WTC11 (cell line): Measurements from ENCODE around the gene ELOVL5. TPM values are rescaled to one million over a fixed set of nuclear protein-coding genes. Genes with fewer than 3 reads are reported as not detected.

Source experiments
- IRF1 ChIP-seq: sonication (generic); formaldehyde crosslinking; IDR thresholded peaks from 2 replicates; pipeline ENCODE4 v1.8.0; 2023; ENCODE audit warnings: missing genetic modification reagents
- ZBTB21 ChIP-seq: sonication (generic); formaldehyde crosslinking; IDR thresholded peaks from 2 replicates; pipeline ENCODE4 v1.8.1; 2023; ENCODE audit warnings: mild to moderate bottlenecking, missing genetic modification reagents, borderline replicate concordance
- ZNF263 ChIP-seq: sonication (generic); formaldehyde crosslinking; IDR thresholded peaks from 2 replicates; pipeline ENCODE4 v1.8.1; 2022; ENCODE audit warnings: low read depth, mild to moderate bottlenecking, moderate library complexity, missing genetic modification reagents
- ZNF423 ChIP-seq: fragments of 250-450 bp; sonication (Bioruptor Pico); IDR thresholded peaks from 2 replicates; pipeline ENCODE4 v2.1.2; 2022; ENCODE audit warnings: mild to moderate bottlenecking, moderate library complexity
- microRNA-seq: library from miRNA; unstranded; fragments of <30 nt; microRNA quantifications from one replicate; pipeline ENCODE4 v1.2.0, GENCODE V29; 2022; ENCODE audit warnings: borderline number of aligned reads
- total RNA-seq: library from RNA; stranded (reverse); gene quantifications from 3 replicates; pipeline ENCODE4 v1.2.3, GENCODE V29; 2021
- TF ChIP-seq, protein P1 (sequence below): fragments of 250-450 bp; sonication (Bioruptor Pico); IDR thresholded peaks from 2 replicates; pipeline ENCODE4 v1.9.0; 2021; ENCODE audit warnings: mild to moderate bottlenecking

ELOVL5 gene
- total RNA-seq, 1 experiment from 2014 or later = 122 TPM

GRCh38 chr6:53220605-53221004, 128.1 kb downstream of the ELOVL5 start (continued):
- TF ChIP-seq, protein P1, sequence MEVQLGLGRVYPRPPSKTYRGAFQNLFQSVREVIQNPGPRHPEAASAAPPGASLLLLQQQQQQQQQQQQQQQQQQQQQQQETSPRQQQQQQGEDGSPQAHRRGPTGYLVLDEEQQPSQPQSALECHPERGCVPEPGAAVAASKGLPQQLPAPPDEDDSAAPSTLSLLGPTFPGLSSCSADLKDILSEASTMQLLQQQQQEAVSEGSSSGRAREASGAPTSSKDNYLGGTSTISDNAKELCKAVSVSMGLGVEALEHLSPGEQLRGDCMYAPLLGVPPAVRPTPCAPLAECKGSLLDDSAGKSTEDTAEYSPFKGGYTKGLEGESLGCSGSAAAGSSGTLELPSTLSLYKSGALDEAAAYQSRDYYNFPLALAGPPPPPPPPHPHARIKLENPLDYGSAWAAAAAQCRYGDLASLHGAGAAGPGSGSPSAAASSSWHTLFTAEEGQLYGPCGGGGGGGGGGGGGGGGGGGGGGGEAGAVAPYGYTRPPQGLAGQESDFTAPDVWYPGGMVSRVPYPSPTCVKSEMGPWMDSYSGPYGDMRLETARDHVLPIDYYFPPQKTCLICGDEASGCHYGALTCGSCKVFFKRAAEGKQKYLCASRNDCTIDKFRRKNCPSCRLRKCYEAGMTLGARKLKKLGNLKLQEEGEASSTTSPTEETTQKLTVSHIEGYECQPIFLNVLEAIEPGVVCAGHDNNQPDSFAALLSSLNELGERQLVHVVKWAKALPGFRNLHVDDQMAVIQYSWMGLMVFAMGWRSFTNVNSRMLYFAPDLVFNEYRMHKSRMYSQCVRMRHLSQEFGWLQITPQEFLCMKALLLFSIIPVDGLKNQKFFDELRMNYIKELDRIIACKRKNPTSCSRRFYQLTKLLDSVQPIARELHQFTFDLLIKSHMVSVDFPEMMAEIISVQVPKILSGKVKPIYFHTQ = no peak
- TF ChIP-seq IRF1 (no peak), ZBTB21 (CRISPR knock-in tag) (no peak), ZNF423 (CRISPR knock-in tag) (no peak), ZNF263 (CRISPR knock-in tag) (no peak)

Small RNA genes lying within 50 kb of the gene (microRNA-seq; reads per million reads assigned to microRNA genes)
- gene MIR5685 = not detected

Other genes with a start within 250 kb of the ELOVL5 start
- 0.09 TPM in 1 of 3 replicates, not detected in the others for gene GCM1, start 200.1 kb downstream of the ELOVL5 start, total RNA-seq
- 33.8 to 47.1 TPM (median 38.6 TPM) in 3 replicates for gene GCLC, start 196.2 kb upstream of the ELOVL5 start, total RNA-seq